Effector memory CD4-positive, alpha-beta T cell (primary cell): ENCODE results near the gene KRTAP4-16.
"Not testable (repeated sequence)": the region's sequence is repeated elsewhere in the genome, so short reads cannot be mapped to it uniquely, and the experiment has no call there.

Experiments
- DNase-seq, 3 donors: peaks; one replicate each; pipeline ENCODE4 v3.0.0-alpha.2; 2020
- H3K27ac ChIP-seq: 2 replicates; pipeline ENCODE4 v1.7.0; 2013; ENCODE audit warnings: mild to moderate bottlenecking, low read length, moderate library complexity; ENCODE audit not compliant: insufficient read depth, poor library complexity, severe bottlenecking
- H3K27me3 ChIP-seq: replicated peaks from 2 replicates; pipeline ENCODE4 v1.7.0; 2013; ENCODE audit warnings: mild to moderate bottlenecking, low read length; ENCODE audit not compliant: insufficient read depth, control insufficient read depth, poor library complexity, severe bottlenecking
- H3K36me3 ChIP-seq: 2 replicates; pipeline ENCODE4 v1.7.0; 2013; ENCODE audit warnings: mild to moderate bottlenecking, low read length, moderate library complexity; ENCODE audit not compliant: control insufficient read depth, insufficient read depth
- H3K4me1 ChIP-seq: 2 replicates; pipeline ENCODE4 v1.7.0; 2013; ENCODE audit warnings: low read length, mild to moderate bottlenecking; ENCODE audit not compliant: control insufficient read depth, insufficient read depth, poor library complexity, severe bottlenecking
- H3K4me3 ChIP-seq: 2 replicates; pipeline ENCODE4 v1.7.0; 2013; ENCODE audit warnings: low read length, low read depth, mild to moderate bottlenecking; ENCODE audit not compliant: insufficient read depth, poor library complexity, severe bottlenecking
- H3K9me3 ChIP-seq: 2 replicates; pipeline ENCODE4 v1.7.0; 2013; ENCODE audit warnings: mild to moderate bottlenecking, low read length, moderate library complexity; ENCODE audit not compliant: control insufficient read depth

KRTAP4-16 gene

GRCh38 chr17:41121742-41122141, 19.7 kb upstream of the KRTAP4-16 start:
- no peak overlapping the region for H3K27ac ChIP-seq
- H3K9me3 ChIP-seq: no peaks in the 10 kb centered on the region
- H3K4me3 ChIP-seq: no peak overlapping the region
- H3K4me1 ChIP-seq: peaks cover 33% of the 10 kb centered on the region
- no peaks in the 10 kb centered on the region for H3K27me3 ChIP-seq
- no peaks in the 10 kb centered on the region for H3K36me3 ChIP-seq
- DNase-seq: no peak

GRCh38 chr17:41119696-41120690, 18.0 kb upstream of the KRTAP4-16 start:
- H3K4me1 ChIP-seq: peaks cover 23% of the 10 kb centered on the region
- not testable (repeated sequence) for H3K4me3 ChIP-seq, H3K27me3 ChIP-seq, H3K9me3 ChIP-seq, DNase-seq, H3K27ac ChIP-seq, H3K36me3 ChIP-seq

GRCh38 chr17:41118721-41119120, 16.7 kb upstream of the KRTAP4-16 start:
- no peaks in the 10 kb centered on the region for H3K9me3 ChIP-seq
- no peak overlapping the region for H3K27ac ChIP-seq
- H3K4me3 ChIP-seq: no peak overlapping the region
- DNase-seq: no peak
- H3K27me3 ChIP-seq: no peaks in the 10 kb centered on the region
- H3K4me1 ChIP-seq: peaks cover 10% of the 10 kb centered on the region
- no peaks in the 10 kb centered on the region for H3K36me3 ChIP-seq

GRCh38 chr17:41117846-41118386, 15.9 kb upstream of the KRTAP4-16 start, which contains the start of gene KRTAP4-11:
Gene KRTAP4-11 (minus strand): TSS chr17:41118373. CDS start chr17:41118315, 58 bp downstream.
- not testable (repeated sequence) for H3K36me3 ChIP-seq, H3K27ac ChIP-seq, H3K4me3 ChIP-seq, DNase-seq, H3K4me1 ChIP-seq, H3K9me3 ChIP-seq, H3K27me3 ChIP-seq

GRCh38 chr17:41116297-41116696, 14.3 kb upstream of the KRTAP4-16 start:
- DNase-seq: no peak
- H3K27ac ChIP-seq: no peak overlapping the region

GRCh38 chr17:41111151-41111885, 9.3 kb upstream of the KRTAP4-16 start:
- H3K4me3 ChIP-seq: no peak overlapping the region
- H3K27ac ChIP-seq: no peak overlapping the region
- no peaks in the 10 kb centered on the region for H3K9me3 ChIP-seq
- H3K4me1 ChIP-seq: no peaks in the 10 kb centered on the region
- no peaks in the 10 kb centered on the region for H3K27me3 ChIP-seq
- H3K36me3 ChIP-seq: no peaks in the 10 kb centered on the region
- DNase-seq: no peak

More at GRCh38 chr17:41116297-41116696, 14.3 kb upstream of the KRTAP4-16 start:
- peaks cover 5% of the 10 kb centered on the region for H3K4me1 ChIP-seq
- H3K4me3 ChIP-seq: no peak overlapping the region
- no peaks in the 10 kb centered on the region for H3K36me3 ChIP-seq
- H3K27me3 ChIP-seq: no peaks in the 10 kb centered on the region
- no peaks in the 10 kb centered on the region for H3K9me3 ChIP-seq

- not testable (repeated sequence) for H3K9me3 ChIP-seq, H3K4me1 ChIP-seq, H3K27ac ChIP-seq, H3K27me3 ChIP-seq, H3K4me3 ChIP-seq, DNase-seq, H3K36me3 ChIP-seq
Measured at GRCh38 chr17:41108728-41109386, 6.8 kb upstream of the KRTAP4-16 start.

- no peak overlapping the region for H3K27ac ChIP-seq
- H3K4me3 ChIP-seq: no peak overlapping the region
- H3K36me3 ChIP-seq: no peaks in the 10 kb centered on the region
- DNase-seq: no peak
- H3K27me3 ChIP-seq: no peaks in the 10 kb centered on the region
- H3K4me1 ChIP-seq: no peaks in the 10 kb centered on the region
- no peaks in the 10 kb centered on the region for H3K9me3 ChIP-seq
Measured at GRCh38 chr17:41107941-41108450, 6.0 kb upstream of the KRTAP4-16 start.

- not testable (repeated sequence) for H3K27ac ChIP-seq, H3K4me3 ChIP-seq, H3K36me3 ChIP-seq, H3K9me3 ChIP-seq, DNase-seq, H3K27me3 ChIP-seq, H3K4me1 ChIP-seq
Measured at GRCh38 chr17:41105347-41105746, 3.3 kb upstream of the KRTAP4-16 start, which contains the start of gene KRTAP4-9. Gene KRTAP4-9 (plus strand): TSS chr17:41105389. CDS start chr17:41105389, 0 bp downstream.
